ENCODE measurements around the gene CHEK2.
"Not testable (repeated sequence)": the region's sequence is repeated elsewhere in the genome, so short reads cannot be mapped to it uniquely, and the experiment has no call there.

The CHEK2 gene

GRCh38 chr22:28762000-28762399, 20.4 kb upstream of the CHEK2 start:
- H3K27me3 Mint-ChIP-seq (ENCODE audit: low read depth); H3K27ac Mint-ChIP-seq; H3K9me3 Mint-ChIP-seq; H3K36me3 Mint-ChIP-seq (ENCODE audit: low read depth); H3K4me3 Mint-ChIP-seq; H3K4me1 Mint-ChIP-seq (ENCODE audit: low read depth): not testable (repeated sequence)

GRCh38 chr22:28761449-28761755, 19.8 kb upstream of the CHEK2 start:
- no peak overlapping the region for H3K27ac Mint-ChIP-seq

GRCh38 chr22:28759861-28760560, 18.4 kb upstream of the CHEK2 start:
- no peak overlapping the region for H3K27ac Mint-ChIP-seq
- peaks cover 5% of the 10 kb centered on the region for H3K4me1 Mint-ChIP-seq (ENCODE audit: low read depth)
- no peak overlapping the region for H3K4me3 Mint-ChIP-seq
- peaks cover 4% of the 10 kb centered on the region for H3K27me3 Mint-ChIP-seq (ENCODE audit: low read depth)
- peaks cover 2% of the 10 kb centered on the region for H3K36me3 Mint-ChIP-seq (ENCODE audit: low read depth)
- no peaks in the 10 kb centered on the region for H3K9me3 Mint-ChIP-seq

More at GRCh38 chr22:28761449-28761755, 19.8 kb upstream of the CHEK2 start:
- H3K36me3 Mint-ChIP-seq (ENCODE audit: low read depth), result peaks cover 2% of the 10 kb centered on the region
- H3K4me3 Mint-ChIP-seq, result no peak overlapping the region
- no peaks in the 10 kb centered on the region for H3K9me3 Mint-ChIP-seq
- H3K27me3 Mint-ChIP-seq (ENCODE audit: low read depth), result peaks cover 6% of the 10 kb centered on the region
- peaks cover 5% of the 10 kb centered on the region for H3K4me1 Mint-ChIP-seq (ENCODE audit: low read depth)

- H3K36me3 Mint-ChIP-seq (ENCODE audit: low read depth); H3K9me3 Mint-ChIP-seq; H3K27me3 Mint-ChIP-seq (ENCODE audit: low read depth); H3K4me3 Mint-ChIP-seq; H3K4me1 Mint-ChIP-seq (ENCODE audit: low read depth); H3K27ac Mint-ChIP-seq: not testable (repeated sequence)
Measured at GRCh38 chr22:28754512-28754911, 12.9 kb upstream of the CHEK2 start.

GRCh38 chr22:28750471-28750881, 8.9 kb upstream of the CHEK2 start:
- Mint-ChIP-seq H3K36me3 (ENCODE audit: low read depth) (peaks cover 22% of the 10 kb centered on the region), H3K4me3 (no peak overlapping the region), H3K27ac (no peak overlapping the region)

GRCh38 chr22:28743852-28744251, 2.2 kb upstream of the CHEK2 start:
- H3K27me3 Mint-ChIP-seq (ENCODE audit: low read depth), result no peaks in the 10 kb centered on the region
- peak overlapping the region; percentile 90 for H3K27ac Mint-ChIP-seq
- H3K4me3 Mint-ChIP-seq, result peak overlapping the region; percentile 93
- no peaks in the 10 kb centered on the region for H3K9me3 Mint-ChIP-seq
- peaks cover 35% of the 10 kb centered on the region for H3K4me1 Mint-ChIP-seq (ENCODE audit: low read depth)
- peaks cover 27% of the 10 kb centered on the region for H3K36me3 Mint-ChIP-seq (ENCODE audit: low read depth)

More at GRCh38 chr22:28750471-28750881, 8.9 kb upstream of the CHEK2 start:
- Mint-ChIP-seq H3K9me3 (no peaks in the 10 kb centered on the region), H3K4me1 (ENCODE audit: low read depth) (peaks cover 8% of the 10 kb centered on the region), H3K27me3 (ENCODE audit: low read depth) (no peaks in the 10 kb centered on the region)

GRCh38 chr22:28742562-28742962, 942 bp upstream of the CHEK2 start:
- Mint-ChIP-seq H3K27ac (peak overlapping the region; percentile 90), H3K4me1 (ENCODE audit: low read depth) (peaks cover 40% of the 10 kb centered on the region), H3K36me3 (ENCODE audit: low read depth) (peaks cover 31% of the 10 kb centered on the region), H3K27me3 (ENCODE audit: low read depth) (no peaks in the 10 kb centered on the region), H3K4me3 (peak overlapping the region; percentile 93), H3K9me3 (no peaks in the 10 kb centered on the region)

GRCh38 chr22:28741200-28741784, 328 bp downstream of the CHEK2 start:
- Mint-ChIP-seq H3K4me1 (ENCODE audit: low read depth) (peaks cover 43% of the 10 kb centered on the region), H3K9me3 (no peaks in the 10 kb centered on the region), H3K27me3 (ENCODE audit: low read depth) (no peaks in the 10 kb centered on the region), H3K4me3 (peak overlapping the region; percentile 93), H3K27ac (peak overlapping the region; percentile 90), H3K36me3 (ENCODE audit: low read depth) (peaks cover 30% of the 10 kb centered on the region)

- H3K9me3 Mint-ChIP-seq; H3K27me3 Mint-ChIP-seq (ENCODE audit: low read depth); H3K27ac Mint-ChIP-seq: not testable (repeated sequence)
- peak overlapping the region; percentile 26 for H3K4me3 Mint-ChIP-seq
- H3K4me1 Mint-ChIP-seq (ENCODE audit: low read depth), result peaks cover 40% of the 10 kb centered on the region
- H3K36me3 Mint-ChIP-seq (ENCODE audit: low read depth), result peaks cover 26% of the 10 kb centered on the region
Measured at GRCh38 chr22:28738876-28739275, 2.7 kb downstream of the CHEK2 start.

GRCh38 chr22:28737701-28738100, 3.9 kb downstream of the CHEK2 start:
- no peak overlapping the region for H3K4me3 Mint-ChIP-seq
- H3K27me3 Mint-ChIP-seq (ENCODE audit: low read depth), result no peaks in the 10 kb centered on the region
- H3K9me3 Mint-ChIP-seq, result no peaks in the 10 kb centered on the region
- H3K27ac Mint-ChIP-seq, result no peak overlapping the region
- peaks cover 29% of the 10 kb centered on the region for H3K4me1 Mint-ChIP-seq (ENCODE audit: low read depth)
- peaks cover 29% of the 10 kb centered on the region for H3K36me3 Mint-ChIP-seq (ENCODE audit: low read depth)

- no peak overlapping the region for H3K4me3 Mint-ChIP-seq
- no peaks in the 10 kb centered on the region for H3K9me3 Mint-ChIP-seq
- H3K27me3 Mint-ChIP-seq (ENCODE audit: low read depth), result no peaks in the 10 kb centered on the region
- H3K4me1 Mint-ChIP-seq (ENCODE audit: low read depth), result peaks cover 22% of the 10 kb centered on the region
- H3K36me3 Mint-ChIP-seq (ENCODE audit: low read depth), result peaks cover 29% of the 10 kb centered on the region
- no peak overlapping the region for H3K27ac Mint-ChIP-seq
Measured at GRCh38 chr22:28736301-28737155, 5.1 kb downstream of the CHEK2 start.

- Mint-ChIP-seq H3K27ac (no peak overlapping the region), H3K9me3 (no peaks in the 10 kb centered on the region), H3K4me3 (no peak overlapping the region), H3K4me1 (ENCODE audit: low read depth) (peaks cover 13% of the 10 kb centered on the region), H3K36me3 (ENCODE audit: low read depth) (peaks cover 31% of the 10 kb centered on the region), H3K27me3 (ENCODE audit: low read depth) (no peaks in the 10 kb centered on the region)
Measured at GRCh38 chr22:28734393-28734792, 7.2 kb downstream of the CHEK2 start.

GRCh38 chr22:28730179-28730578, 11.4 kb downstream of the CHEK2 start:
- H3K27ac Mint-ChIP-seq, result no peak overlapping the region
- peaks cover 3% of the 10 kb centered on the region for H3K4me1 Mint-ChIP-seq (ENCODE audit: low read depth)
- no peak overlapping the region for H3K4me3 Mint-ChIP-seq
- H3K9me3 Mint-ChIP-seq, result no peaks in the 10 kb centered on the region
- no peaks in the 10 kb centered on the region for H3K27me3 Mint-ChIP-seq (ENCODE audit: low read depth)
- peaks cover 39% of the 10 kb centered on the region for H3K36me3 Mint-ChIP-seq (ENCODE audit: low read depth)

GRCh38 chr22:28728621-28729313, 12.9 kb downstream of the CHEK2 start:
- Mint-ChIP-seq H3K27ac (no peak overlapping the region), H3K27me3 (ENCODE audit: low read depth) (no peaks in the 10 kb centered on the region), H3K36me3 (ENCODE audit: low read depth) (peaks cover 43% of the 10 kb centered on the region), H3K4me3 (no peak overlapping the region), H3K9me3 (no peaks in the 10 kb centered on the region), H3K4me1 (ENCODE audit: low read depth) (peaks cover 2% of the 10 kb centered on the region)
